Measurements from ENCODE around the gene RPS6KA5. TPM values are rescaled to one million over a fixed set of nuclear protein-coding genes. Genes with fewer than 3 reads are reported as not detected.

RPS6KA5 gene
- total and polyA plus RNA-seq, 9 of the 15 experiments (the other 6 are each of a cell fraction or from before 2014, with no cell fraction given), result 0.88 to 7.7 (median 4.7) TPM

DNA sequence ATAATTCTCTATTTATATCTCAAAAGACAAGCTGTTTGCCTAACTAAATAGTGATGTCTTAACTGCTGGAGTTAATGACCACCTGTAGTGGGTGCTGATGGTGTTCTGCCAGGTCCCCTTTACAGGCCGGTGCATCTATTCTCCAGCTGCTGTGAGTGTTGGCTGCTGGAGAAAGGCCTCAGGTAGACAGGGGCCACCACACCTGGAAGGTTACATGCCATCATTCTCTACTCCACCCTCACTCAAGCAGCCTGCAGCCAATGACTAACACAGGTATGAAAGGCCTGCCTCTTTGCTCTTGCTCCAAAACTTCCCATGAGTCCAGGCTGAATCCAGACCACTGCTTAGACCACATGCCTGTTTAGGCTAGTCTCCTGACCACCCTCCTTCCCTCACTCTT is 73.9 kb downstream of the RPS6KA5 start:
- no peak for TF ChIP-seq ZNF121 (CRISPR knock-in tag; conservative IDR thresholded peaks at IDR 0.05)
- TF ChIP-seq HNRNPH1 (optimal IDR thresholded peaks at IDR 0.05; ENCODE audit: low read depth, low read length), result no peak
- TF ChIP-seq POLR2G (IDR thresholded peaks at IDR 0.05; ENCODE audit: low read depth, low read length), result no peak
- TF ChIP-seq CAMTA2 (CRISPR knock-in tag; conservative IDR thresholded peaks at IDR 0.05), result no peak
- Histone ChIP-seq H3K27ac (ENCODE audit: extremely low read depth, low read depth, low read length) (no peak overlapping the region), H3K4me2 (ENCODE audit: insufficient read depth, low read length) (no peak overlapping the region), H3K27me3 (ENCODE audit: control insufficient read depth in 2 of 2, insufficient read depth in 2 of 2, low read length in 2 of 2) (no peaks in the 10 kb centered on the region), H3K4me1 (replicated peaks in 1 of 2; ENCODE audit: control insufficient read depth in 2 of 2, insufficient read depth in 2 of 2, low read length in 2 of 2) (no peaks in the 10 kb centered on the region), H3K9ac (ENCODE audit: insufficient read depth in 1 of 2, low read depth in 2 of 2, low read length in 2 of 2) (no peak overlapping the region), H3K9me3 (replicated peaks; ENCODE audit: control insufficient read depth, insufficient read depth, low read depth, low read length) (no peaks in the 10 kb centered on the region), H4K20me1 (replicated peaks; ENCODE audit: control insufficient read depth, insufficient read depth, low read length) (no peaks in the 10 kb centered on the region), H3K36me3 (ENCODE audit: control insufficient read depth, insufficient read depth, low read length) (no peaks in the 10 kb centered on the region), H3K4me3 (no peak overlapping the region), H2AFZ (ENCODE audit: low read depth, low read length) (no peak overlapping the region), H3K9me1 (ENCODE audit: control insufficient read depth, insufficient read depth, low read length) (no peaks in the 10 kb centered on the region), H3K79me2 (ENCODE audit: control insufficient read depth, insufficient read depth, low read length) (no peaks in the 10 kb centered on the region)
- in situ Hi-C loops (cut with MboI), result no loop called here
- ATAC-seq (no peak), DNase-seq (ENCODE audit: extremely low read depth in 1 of 4, low spot score in 3 of 4) (no peak), FAIRE-seq (no peak)
- intact Hi-C loops (cut with micrococcal nuclease), result no loop called here
- ChIA-PET CTCF (ENCODE audit: low intra/inter-chr PET ratio) (no interaction called here), POLR2A (no interaction called here)
- BruUV-seq (replicated peaks), result no TSS peak
- 83% methylated on average over 1 of the region's 1 CpG for WGBS (ENCODE audit: insufficient coverage, low coverage, missing lambda C conversion rate)

DNA sequence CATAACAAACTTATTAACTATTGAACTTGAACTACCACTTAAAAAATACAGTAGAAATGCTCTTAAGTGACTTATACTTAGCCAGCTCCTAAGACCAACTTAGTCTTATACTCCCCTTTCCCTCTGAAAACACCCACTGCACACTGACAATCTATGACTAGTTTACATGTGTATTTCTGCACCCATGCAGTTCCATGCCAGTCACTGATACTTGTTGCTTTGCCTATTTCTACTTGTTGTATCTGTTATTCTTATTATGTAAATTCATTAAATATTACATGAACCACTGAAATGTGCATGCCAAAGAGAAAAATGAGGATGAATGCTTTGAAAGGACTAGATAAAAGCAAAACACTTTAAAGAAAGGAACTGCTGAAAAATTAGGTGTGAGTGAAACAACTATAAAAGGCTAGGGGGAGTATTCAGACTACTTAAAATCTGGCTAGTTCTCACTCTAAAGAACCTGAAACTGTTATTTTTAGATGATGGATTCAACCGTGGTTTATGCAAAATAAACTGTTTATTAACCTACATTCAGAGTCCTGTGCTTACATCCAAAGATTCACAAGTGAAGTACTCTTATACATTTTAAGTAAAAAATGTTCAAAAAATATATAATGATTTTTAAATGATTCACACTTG is 74.7 kb downstream of the RPS6KA5 start:
- ChIA-PET POLR2A (no interaction called here), CTCF (ENCODE audit: low intra/inter-chr PET ratio) (no interaction called here)
- DNase-seq (ENCODE audit: extremely low read depth in 1 of 4, low spot score in 3 of 4) (no peak), ATAC-seq (no peak), FAIRE-seq (no peak)
- BruUV-seq (replicated peaks), result no TSS peak
- Histone ChIP-seq H3K4me1 (replicated peaks in 1 of 2; ENCODE audit: control insufficient read depth in 2 of 2, insufficient read depth in 2 of 2, low read length in 2 of 2) (no peaks in the 10 kb centered on the region), H3K79me2 (ENCODE audit: control insufficient read depth, insufficient read depth, low read length) (no peaks in the 10 kb centered on the region), H2AFZ (ENCODE audit: low read depth, low read length) (no peak overlapping the region), H3K27ac (ENCODE audit: extremely low read depth, low read depth, low read length) (no peak overlapping the region), H3K4me2 (ENCODE audit: insufficient read depth, low read length) (no peak overlapping the region), H3K9me3 (replicated peaks; ENCODE audit: control insufficient read depth, insufficient read depth, low read depth, low read length) (no peaks in the 10 kb centered on the region), H3K9me1 (ENCODE audit: control insufficient read depth, insufficient read depth, low read length) (no peaks in the 10 kb centered on the region), H3K9ac (ENCODE audit: insufficient read depth in 1 of 2, low read depth in 2 of 2, low read length in 2 of 2) (no peak overlapping the region), H3K36me3 (ENCODE audit: control insufficient read depth, insufficient read depth, low read length) (no peaks in the 10 kb centered on the region), H4K20me1 (replicated peaks; ENCODE audit: control insufficient read depth, insufficient read depth, low read length) (no peaks in the 10 kb centered on the region), H3K27me3 (ENCODE audit: control insufficient read depth in 2 of 2, insufficient read depth in 2 of 2, low read length in 2 of 2) (no peaks in the 10 kb centered on the region), H3K4me3 (no peak overlapping the region)
- WGBS (ENCODE audit: insufficient coverage, low coverage, missing lambda C conversion rate), result 8% methylated on average over 1 of the region's 1 CpG
- in situ Hi-C loops (cut with MboI) (no loop called here), intact Hi-C loops (cut with micrococcal nuclease) (no loop called here)
- no peak for TF ChIP-seq GTF2B (IDR thresholded peaks at IDR 0.05; ENCODE audit: extremely low read depth, insufficient read length)
- TF ChIP-seq, protein P1, sequence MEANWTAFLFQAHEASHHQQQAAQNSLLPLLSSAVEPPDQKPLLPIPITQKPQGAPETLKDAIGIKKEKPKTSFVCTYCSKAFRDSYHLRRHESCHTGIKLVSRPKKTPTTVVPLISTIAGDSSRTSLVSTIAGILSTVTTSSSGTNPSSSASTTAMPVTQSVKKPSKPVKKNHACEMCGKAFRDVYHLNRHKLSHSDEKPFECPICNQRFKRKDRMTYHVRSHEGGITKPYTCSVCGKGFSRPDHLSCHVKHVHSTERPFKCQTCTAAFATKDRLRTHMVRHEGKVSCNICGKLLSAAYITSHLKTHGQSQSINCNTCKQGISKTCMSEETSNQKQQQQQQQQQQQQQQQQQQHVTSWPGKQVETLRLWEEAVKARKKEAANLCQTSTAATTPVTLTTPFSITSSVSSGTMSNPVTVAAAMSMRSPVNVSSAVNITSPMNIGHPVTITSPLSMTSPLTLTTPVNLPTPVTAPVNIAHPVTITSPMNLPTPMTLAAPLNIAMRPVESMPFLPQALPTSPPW (CRISPR knock-in tag; IDR thresholded peaks at IDR 0.05), result no peak
- TF ChIP-seq GABPA (tag; conservative IDR thresholded peaks at IDR 0.05; ENCODE audit: low read depth), result no peak
- no peak for TF ChIP-seq TBP (optimal IDR thresholded peaks at IDR 0.05; ENCODE audit: low read depth, low read length)
- no peak for TF ChIP-seq FOXA3 (CRISPR knock-in tag; conservative IDR thresholded peaks at IDR 0.05 in 1 of 2, IDR thresholded peaks at IDR 0.05 in 1 of 2)
- no peak for TF ChIP-seq ESRRB (CRISPR knock-in tag; IDR thresholded peaks at IDR 0.05; ENCODE audit: borderline replicate concordance)
- TF ChIP-seq NUFIP1 (IDR thresholded peaks at IDR 0.05; ENCODE audit: partially characterized antibody), result no peak
- TF ChIP-seq, protein P2, sequence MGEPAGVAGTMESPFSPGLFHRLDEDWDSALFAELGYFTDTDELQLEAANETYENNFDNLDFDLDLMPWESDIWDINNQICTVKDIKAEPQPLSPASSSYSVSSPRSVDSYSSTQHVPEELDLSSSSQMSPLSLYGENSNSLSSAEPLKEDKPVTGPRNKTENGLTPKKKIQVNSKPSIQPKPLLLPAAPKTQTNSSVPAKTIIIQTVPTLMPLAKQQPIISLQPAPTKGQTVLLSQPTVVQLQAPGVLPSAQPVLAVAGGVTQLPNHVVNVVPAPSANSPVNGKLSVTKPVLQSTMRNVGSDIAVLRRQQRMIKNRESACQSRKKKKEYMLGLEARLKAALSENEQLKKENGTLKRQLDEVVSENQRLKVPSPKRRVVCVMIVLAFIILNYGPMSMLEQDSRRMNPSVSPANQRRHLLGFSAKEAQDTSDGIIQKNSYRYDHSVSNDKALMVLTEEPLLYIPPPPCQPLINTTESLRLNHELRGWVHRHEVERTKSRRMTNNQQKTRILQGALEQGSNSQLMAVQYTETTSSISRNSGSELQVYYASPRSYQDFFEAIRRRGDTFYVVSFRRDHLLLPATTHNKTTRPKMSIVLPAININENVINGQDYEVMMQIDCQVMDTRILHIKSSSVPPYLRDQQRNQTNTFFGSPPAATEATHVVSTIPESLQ (CRISPR knock-in tag; IDR thresholded peaks at IDR 0.05), result no peak
